Nephron progenitor cell (in vitro differentiated cells): ENCODE measurements around the gene TUT4.
"Not testable (repeated sequence)": the region's sequence is repeated elsewhere in the genome, so short reads cannot be mapped to it uniquely, and the experiment has no call there.

Experiments used
- DNase-seq: peaks from one replicate; pipeline ENCODE4 v3.0.0; 2021
- H3K27ac Mint-ChIP-seq: 2 replicates; pipeline ENCODE4 v1.8.0; 2021; ENCODE audit warnings: mild to moderate bottlenecking, moderate library complexity, mixed read lengths
- H3K27me3 Mint-ChIP-seq: 2 replicates; pipeline ENCODE4 v1.8.0; 2021; ENCODE audit warnings: mild to moderate bottlenecking, low read depth, mixed read lengths; ENCODE audit not compliant: poor library complexity
- H3K36me3 Mint-ChIP-seq: 2 replicates; pipeline ENCODE4 v1.8.0; 2021; ENCODE audit warnings: low read depth, mixed read lengths
- H3K4me1 Mint-ChIP-seq: 2 replicates; pipeline ENCODE4 v1.8.0; 2021; ENCODE audit warnings: mixed read lengths
- H3K4me3 Mint-ChIP-seq: 2 replicates; pipeline ENCODE4 v1.8.0; 2021; ENCODE audit warnings: mild to moderate bottlenecking, moderate library complexity, mixed read lengths
- H3K9me3 Mint-ChIP-seq: 2 replicates; pipeline ENCODE4 v1.8.0; 2021; ENCODE audit warnings: mild to moderate bottlenecking, moderate library complexity, mixed read lengths
- CTCF ChIP-seq: fragments of 200-600 bp; sonication (generic); IDR thresholded peaks from 2 replicates; pipeline ENCODE4 v1.5.0; 2021; ENCODE audit warnings: antibody characterized with exemption

TUT4 gene

DNA sequence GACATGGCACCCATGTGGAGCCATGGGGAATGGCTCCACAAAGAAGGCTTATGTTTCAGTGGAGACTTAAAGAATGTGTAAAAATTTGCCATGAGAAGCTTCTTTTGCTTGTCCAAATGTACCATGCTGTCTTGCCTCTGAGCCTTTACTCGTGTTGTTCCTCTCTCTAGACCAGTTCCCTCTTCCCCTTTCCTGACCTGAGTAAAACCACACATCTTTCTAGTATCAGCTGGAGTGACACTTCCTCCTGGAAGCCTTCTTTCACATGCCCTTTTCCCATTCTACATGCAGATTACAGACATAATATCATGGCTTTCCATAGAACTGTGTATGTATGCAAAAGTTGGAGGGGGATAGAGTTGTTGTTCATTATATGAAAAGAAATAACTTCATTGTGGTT is 35.6 kb upstream of the TUT4 start:
- DNase-seq = no peak
- no peak for TF ChIP-seq CTCF
- Mint-ChIP-seq H3K27ac (peak overlapping the region; percentile 29), H3K4me3 (peak overlapping the region; percentile 21), H3K4me1 (peaks cover 54% of the 10 kb centered on the region), H3K9me3 (no peaks in the 10 kb centered on the region), H3K36me3 (no peaks in the 10 kb centered on the region), H3K27me3 (no peaks in the 10 kb centered on the region)

DNA sequence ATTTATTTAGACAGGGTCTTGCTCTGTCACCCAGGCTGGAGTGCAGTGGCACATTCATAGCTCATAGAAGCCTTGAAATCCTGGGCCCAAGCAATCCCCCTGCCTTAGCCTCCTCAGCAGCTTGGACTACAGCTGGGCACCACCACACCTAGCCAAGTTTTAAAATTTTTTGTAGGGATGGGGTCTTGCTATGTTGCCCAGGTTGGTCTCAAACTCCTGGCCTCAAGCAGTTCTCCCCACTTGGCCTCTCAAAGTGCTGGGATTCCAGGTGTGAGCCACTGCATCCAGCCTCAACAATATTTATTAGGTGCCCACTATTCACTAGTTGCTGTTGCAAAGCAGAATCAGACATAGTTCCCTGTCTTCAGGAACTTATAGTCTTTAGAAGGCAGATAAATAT is 35.1 kb upstream of the TUT4 start:
- H3K27me3 Mint-ChIP-seq = no peaks in the 10 kb centered on the region
- DNase-seq = no peak
- H3K27ac Mint-ChIP-seq = no peak overlapping the region
- TF ChIP-seq CTCF = no peak
- peaks cover 54% of the 10 kb centered on the region for H3K4me1 Mint-ChIP-seq
- no peaks in the 10 kb centered on the region for H3K36me3 Mint-ChIP-seq
- H3K4me3 Mint-ChIP-seq = no peak overlapping the region
- H3K9me3 Mint-ChIP-seq = no peaks in the 10 kb centered on the region

GRCh38 chr1:52585474-52585873 is 32.6 kb upstream of the TUT4 start:
- no peak overlapping the region for H3K27ac Mint-ChIP-seq
- H3K9me3 Mint-ChIP-seq = no peaks in the 10 kb centered on the region
- no peaks in the 10 kb centered on the region for H3K27me3 Mint-ChIP-seq
- no peak for TF ChIP-seq CTCF
- H3K4me1 Mint-ChIP-seq = peaks cover 40% of the 10 kb centered on the region
- no peaks in the 10 kb centered on the region for H3K36me3 Mint-ChIP-seq
- DNase-seq = no peak
- H3K4me3 Mint-ChIP-seq = no peak overlapping the region

GRCh38 chr1:52582116-52582696 is 29.3 kb upstream of the TUT4 start:
- Mint-ChIP-seq H3K4me3 (no peak overlapping the region), H3K27ac (no peak overlapping the region), H3K36me3 (no peaks in the 10 kb centered on the region), H3K27me3 (peaks cover 5% of the 10 kb centered on the region), H3K9me3 (no peaks in the 10 kb centered on the region), H3K4me1 (peaks cover 12% of the 10 kb centered on the region)
- DNase-seq = no peak
- TF ChIP-seq CTCF = no peak

DNA sequence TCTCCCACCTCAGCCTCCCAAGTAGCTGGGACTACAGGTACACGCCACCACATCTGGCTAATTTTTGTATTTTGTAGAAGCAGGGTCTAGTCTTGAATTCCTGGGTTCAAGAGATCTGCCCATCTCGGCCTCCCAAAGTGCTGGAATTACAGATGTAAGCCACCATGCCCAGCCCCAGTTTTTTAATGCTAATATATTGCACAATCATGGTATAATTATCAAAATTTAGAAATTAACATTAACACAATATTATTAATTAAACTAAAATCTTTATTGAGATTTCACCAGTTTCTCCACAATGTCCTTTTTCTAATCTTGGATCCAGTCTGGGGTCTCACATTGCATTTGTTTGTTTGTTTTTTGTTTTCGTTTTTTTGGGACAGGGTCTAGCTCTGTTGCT is 27.4 kb upstream of the TUT4 start:
- H3K27me3 Mint-ChIP-seq = peaks cover 5% of the 10 kb centered on the region
- H3K27ac Mint-ChIP-seq = no peak overlapping the region
- no peaks in the 10 kb centered on the region for H3K9me3 Mint-ChIP-seq
- no peak overlapping the region for H3K4me3 Mint-ChIP-seq
- TF ChIP-seq CTCF = no peak
- no peaks in the 10 kb centered on the region for H3K4me1 Mint-ChIP-seq
- no peaks in the 10 kb centered on the region for H3K36me3 Mint-ChIP-seq
- no peak for DNase-seq

DNA sequence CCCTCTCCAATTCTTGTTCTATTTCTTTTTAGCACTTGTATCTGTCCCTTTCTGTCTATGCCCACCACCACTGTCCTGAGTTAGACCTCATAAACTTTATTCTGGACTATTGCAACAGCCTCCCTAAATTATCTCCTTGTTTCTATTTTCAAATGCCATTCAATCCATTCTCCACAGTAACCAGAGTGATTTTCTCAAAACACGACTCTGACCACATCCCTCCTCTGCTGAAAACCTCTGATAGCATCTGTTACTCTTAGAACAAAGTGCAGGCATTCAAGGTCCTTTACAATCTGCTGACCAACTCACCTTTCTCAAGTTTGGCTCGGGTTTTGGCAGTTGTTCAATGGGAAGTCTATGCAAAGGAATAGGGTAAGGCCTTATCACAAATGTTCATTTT is 26.5 kb upstream of the TUT4 start:
- H3K9me3 Mint-ChIP-seq = no peaks in the 10 kb centered on the region
- no peaks in the 10 kb centered on the region for H3K36me3 Mint-ChIP-seq
- H3K27me3 Mint-ChIP-seq = peaks cover 5% of the 10 kb centered on the region
- DNase-seq = no peak
- no peak for TF ChIP-seq CTCF
- H3K4me3 Mint-ChIP-seq = no peak overlapping the region
- no peaks in the 10 kb centered on the region for H3K4me1 Mint-ChIP-seq
- no peak overlapping the region for H3K27ac Mint-ChIP-seq

- H3K36me3 Mint-ChIP-seq, H3K27me3 Mint-ChIP-seq, H3K4me3 Mint-ChIP-seq, H3K9me3 Mint-ChIP-seq, DNase-seq, H3K4me1 Mint-ChIP-seq, H3K27ac Mint-ChIP-seq: not testable (repeated sequence)
Observed at GRCh38 chr1:52578066-52578465, 25.2 kb upstream of the TUT4 start.
